SK-N-SH (cell line): ENCODE data around the gene PLXDC1. TPM values are rescaled to one million over a fixed set of nuclear protein-coding genes. Genes with fewer than 3 reads are reported as not detected.

Experiments
- CTCF ChIA-PET: fragments of 300-600, 350-600 bp; formaldehyde crosslinking; extraction: SDS; loops from one replicate; lab custom pipeline; 2021; lab: Yijun Ruan, JAX
- POLR2A ChIA-PET: fragments of 350-600 bp; sonication (Branson Sonifier 250); formaldehyde crosslinking; extraction: SDS; loops from one replicate; lab custom pipeline; 2020; ENCODE audit warnings: antibody characterized with exemption, inconsistent platforms; lab: Yijun Ruan, JAX
- DNase-seq: peaks from one replicate; pipeline ENCODE4 v3.0.0; 2012
- H2AFZ ChIP-seq: fragments of 200-600 bp; sonication (generic); 2 replicates; pipeline ENCODE4 v1.8.1; 2016; ENCODE audit warnings: antibody characterized with exemption, mild to moderate bottlenecking, low read depth
- H3F3A ChIP-seq: fragments of 200-600 bp; sonication (generic); replicated peaks from 2 replicates; pipeline ENCODE3; 2016; ENCODE audit warnings: antibody characterized with exemption, mild to moderate bottlenecking; ENCODE audit not compliant: insufficient read depth
- H3K27ac ChIP-seq, 2 experiments: fragments of 200-500 bp in 1 of 2; fragments of 200-600 bp in 1 of 2; sonication (Bioruptor generic) in 1 of 2; sonication (generic), shearing (Covaris generic) in 1 of 2; 2 replicates each; pipeline versions ENCODE4 v1.5.1 to v1.6.1; 2014 to 2016; ENCODE audit warnings: low read depth in 2 of 2, inconsistent platforms in 1 of 2, low read length in 1 of 2, mild to moderate bottlenecking in 1 of 2, mixed read lengths in 1 of 2
- H3K27me3 ChIP-seq: fragments of 200-600 bp; sonication (generic), shearing (Covaris generic); 2 replicates; pipeline ENCODE4 v1.6.1; 2016; ENCODE audit warnings: mixed run types; ENCODE audit not compliant: insufficient read depth
- H3K36me3 ChIP-seq, 2 experiments: fragments of 200-500 bp in 1 of 2; fragments of 200-600 bp in 1 of 2; sonication (Bioruptor generic) in 1 of 2; sonication (generic) in 1 of 2; replicated peaks in 1 of 2; 2 replicates each; pipeline versions ENCODE3 to v1.5.1; 2014 to 2016; ENCODE audit warnings: low read length in 1 of 2, mild to moderate bottlenecking in 1 of 2; ENCODE audit not compliant: insufficient read depth in 2 of 2, control insufficient read depth in 1 of 2
- H3K4me1 ChIP-seq, 2 experiments: fragments of 200-500 bp in 1 of 2; fragments of 200-600 bp in 1 of 2; sonication (Bioruptor generic) in 1 of 2; sonication (generic), shearing (Covaris generic) in 1 of 2; 2 replicates each; pipeline versions ENCODE4 v1.5.1 to v1.6.1; 2014 to 2016; ENCODE audit warnings: low read depth in 1 of 2, low read length in 1 of 2, mixed run types in 1 of 2; ENCODE audit not compliant: insufficient read depth in 2 of 2, control insufficient read depth in 1 of 2
- H3K4me2 ChIP-seq: fragments of 200-600 bp; sonication (generic), shearing (Covaris generic); 2 replicates; pipeline ENCODE4 v1.6.1; 2017; ENCODE audit warnings: mixed run types
- H3K4me3 ChIP-seq, 2 experiments: fragments of 200-500 bp in 1 of 2; fragments of 200-600 bp in 1 of 2; sonication (Bioruptor generic) in 1 of 2; sonication (generic), shearing (Covaris generic) in 1 of 2; 2 replicates each; pipeline versions ENCODE4 v1.5.1 to v1.8.1; 2014 to 2016; ENCODE audit warnings: low read depth in 2 of 2, inconsistent platforms in 1 of 2, low read length in 1 of 2, mild to moderate bottlenecking in 1 of 2, mixed read lengths in 1 of 2, moderate library complexity in 1 of 2
- H3K79me2 ChIP-seq: fragments of 200-600 bp; sonication (generic); 2 replicates; pipeline ENCODE4 v1.8.1; 2017; ENCODE audit warnings: mild to moderate bottlenecking; ENCODE audit not compliant: insufficient read depth
- H3K9ac ChIP-seq: fragments of 200-600 bp; sonication (generic); 2 replicates; pipeline ENCODE4 v1.6.1; 2017; ENCODE audit warnings: mixed run types
- H3K9me2 ChIP-seq: fragments of 200-600 bp; sonication (generic); 2 replicates; pipeline ENCODE4 v1.6.1; 2017; ENCODE audit warnings: mixed run types
- H3K9me3 ChIP-seq: fragments of 200-600 bp; sonication (generic); 2 replicates; pipeline ENCODE4 v1.6.1; 2017; ENCODE audit warnings: mixed run types, mild to moderate bottlenecking, moderate library complexity
- H4K20me1 ChIP-seq: fragments of 200-600 bp; sonication (generic); 2 replicates; pipeline ENCODE4 v1.6.1; 2017; ENCODE audit warnings: mild to moderate bottlenecking, mixed run types; ENCODE audit not compliant: insufficient read depth
- CTCF ChIP-seq: fragments of 200-600 bp; sonication (generic); IDR thresholded peaks from 2 replicates; pipeline ENCODE4 v1.6.1; 2017; ENCODE audit warnings: antibody characterized with exemption, mild to moderate bottlenecking, moderate library complexity
- FOXM1 ChIP-seq: IDR thresholded peaks from 2 replicates; pipeline ENCODE4 v1.4.0; 2012; ENCODE audit warnings: low read depth, mild to moderate bottlenecking
- IRF3 ChIP-seq: fragments of 150-350 bp; IDR thresholded peaks from 2 replicates; pipeline ENCODE4 v1.6.1; 2016; ENCODE audit warnings: mild to moderate bottlenecking, low read depth, low read length
- MAX ChIP-seq: IDR thresholded peaks from 2 replicates; pipeline ENCODE4 v1.4.0; 2012; ENCODE audit warnings: low read depth
- MEF2A ChIP-seq: IDR thresholded peaks from 2 replicates; pipeline ENCODE4 v1.4.0; 2012; ENCODE audit warnings: low read depth, borderline replicate concordance
- NFIC ChIP-seq: IDR thresholded peaks from 2 replicates; pipeline ENCODE4 v1.4.0; 2012; ENCODE audit warnings: borderline replicate concordance
- PBX3 ChIP-seq: IDR thresholded peaks from 2 replicates; pipeline ENCODE4; 2012
- POLR2AphosphoS5 ChIP-seq: IDR thresholded peaks from 2 replicates; pipeline ENCODE4 v1.6.1; 2012; ENCODE audit warnings: low read depth, low read length
- RAD21 ChIP-seq: IDR thresholded peaks from 2 replicates; pipeline ENCODE4 v1.6.1; 2012; ENCODE audit warnings: mild to moderate bottlenecking, low read length
- REST ChIP-seq: IDR thresholded peaks from 2 replicates; pipeline ENCODE4 v1.6.1; 2012; ENCODE audit warnings: mild to moderate bottlenecking, low read depth, low read length, moderate library complexity
- RFX5 ChIP-seq: IDR thresholded peaks from 2 replicates; pipeline ENCODE4 v1.6.1; 2012; ENCODE audit warnings: mild to moderate bottlenecking, improper control_type of control experiment, low read length
- RXRA ChIP-seq: IDR thresholded peaks from 2 replicates; pipeline ENCODE4 v1.4.0; 2012; ENCODE audit warnings: low read depth, mild to moderate bottlenecking, borderline replicate concordance
- SIN3A ChIP-seq: IDR thresholded peaks from 2 replicates; pipeline ENCODE4 v1.6.1; 2012; ENCODE audit warnings: low read depth, mild to moderate bottlenecking, low read length, moderate library complexity, borderline replicate concordance
- SMC3 ChIP-seq: IDR thresholded peaks from 2 replicates; pipeline ENCODE4 v1.6.1; 2012; ENCODE audit warnings: low read depth, low read length, improper control_type of control experiment
- TAF1 ChIP-seq: IDR thresholded peaks from 2 replicates; pipeline ENCODE4 v1.6.1; 2012; ENCODE audit warnings: low read depth, mild to moderate bottlenecking, low read length, moderate library complexity, borderline replicate concordance
- TCF12 ChIP-seq: IDR thresholded peaks from 2 replicates; pipeline ENCODE4 v1.4.0; 2012
- USF1 ChIP-seq: IDR thresholded peaks from 2 replicates; pipeline ENCODE4 v1.4.0; 2012; ENCODE audit warnings: low read depth, borderline replicate concordance
- YY1 ChIP-seq: IDR thresholded peaks from 2 replicates; pipeline ENCODE4 v1.4.0; 2012; ENCODE audit warnings: low read depth, mild to moderate bottlenecking
- WGBS: methylation state at CpG from one replicate; pipeline ENCODE4 v1.1.6; 2017; ENCODE audit warnings: low lambda C conversion rate; 5-methylcytosine and 5-hydroxymethylcytosine counted together
- polyA plus RNA-seq, 3 experiments: library from polyadenylated mRNA; depleted of rRNA; stranded (reverse); fragments of >200 nt; gene quantifications; 2 replicates each; pipeline ENCODE4 v1.2.3, GENCODE V29; 2012

PLXDC1 gene
- polyA plus RNA-seq, 1 of the 3 experiments (the other 2 are of a cell fraction): 1.5 TPM

GRCh38 chr17:39082482-39082881 is 69.0 kb downstream of the PLXDC1 start:
- no peaks in the 10 kb centered on the region for H3F3A ChIP-seq
- no peaks in the 10 kb centered on the region for H4K20me1 ChIP-seq
- H3K4me3 ChIP-seq: no peak overlapping the region
- H3K9ac ChIP-seq: no peak overlapping the region
- peaks cover 0 to 15% of the 10 kb centered on the region in 2 experiments; a peak in 1 of 4 replicates for H3K4me1 ChIP-seq
- H2AFZ ChIP-seq: no peak overlapping the region
- H3K27ac ChIP-seq: no peak overlapping the region
- WGBS: 94% methylated on average over 1 of the region's 1 CpG
- H3K36me3 ChIP-seq: no peaks in the 10 kb centered on the region
- no peak overlapping the region; the same call in 1 of the 2 replicates for H3K4me2 ChIP-seq
- no peaks in the 10 kb centered on the region for H3K79me2 ChIP-seq
- no peaks in the 10 kb centered on the region for H3K27me3 ChIP-seq
- ChIA-PET CTCF (interaction anchor here (1.0 to 1.3 kb wide), 3 partner anchors 12 to 21 kb away, joined by 3 to 6 read pairs (median 4); no protein-coding TSS in a partner anchor), POLR2A (no interaction called here)
- TF ChIP-seq RFX5: no peak
- TF ChIP-seq TCF12: no peak
- TF ChIP-seq IRF3: no peak
- no peak for TF ChIP-seq SIN3A
- no peak for TF ChIP-seq TAF1
- TF ChIP-seq YY1: no peak
- no peak for TF ChIP-seq USF1
- TF ChIP-seq, all 33 proteins: peak for 0
- Histone ChIP-seq H3K9me3 (no peaks in the 10 kb centered on the region), H3K9me2 (no peaks in the 10 kb centered on the region)
- no peak for DNase-seq

- Histone ChIP-seq H3F3A (no peaks in the 10 kb centered on the region), H3K27me3 (no peaks in the 10 kb centered on the region), H3K36me3 (no peaks in the 10 kb centered on the region), H4K20me1 (no peaks in the 10 kb centered on the region), H3K27ac (no peak overlapping the region), H3K4me2 (no peak overlapping the region), H3K9ac (no peak overlapping the region), H3K79me2 (no peaks in the 10 kb centered on the region), H3K9me3 (no peaks in the 10 kb centered on the region), H3K9me2 (no peaks in the 10 kb centered on the region)
- POLR2A ChIA-PET: no interaction called here
- no peak for DNase-seq
- 53% methylated on average over 1 of the region's 1 CpG for WGBS
- TF ChIP-seq POLR2AphosphoS5 (no peak), SMC3 (no peak), REST (no peak), CTCF (no peak), MEF2A (no peak), PBX3 (no peak), MAX (no peak), RXRA (no peak), SIN3A (no peak), RFX5 (no peak), USF1 (no peak), FOXM1 (no peak), RAD21 (no peak), NFIC (no peak)
- TF ChIP-seq, all 33 proteins: peak for 0
- CTCF ChIA-PET: interaction anchor here (0.7 to 1.3 kb wide), 2 partner anchors 20 to 45 kb away, joined by 3 read pairs; no protein-coding TSS in a partner anchor
- no peak overlapping the region for H3K4me3 ChIP-seq
- peaks cover 0 to 15% of the 10 kb centered on the region in 2 experiments; a peak in 1 of 4 replicates for H3K4me1 ChIP-seq
- no peak overlapping the region for H2AFZ ChIP-seq
These were observed 69.6 kb downstream of the PLXDC1 start for GRCh38 chr17:39081851-39082250.
